K562 (cell line): Measurements from ENCODE around the gene CRADD. TPM values are rescaled to one million over a fixed set of nuclear protein-coding genes. Genes with fewer than 3 reads are reported as not detected.

Experiments used
- ATAC-seq: fragments of 200-7000 bp; cut with Tn5 transposase; 3 replicates; pipeline ENCODE4 v1.9.1; 2020; ENCODE audit warnings: moderate library complexity
- BruUV-seq: library from RNA; stranded (reverse); fragments of 400-500 nt; replicated peaks from 2 replicates; lab custom pipeline; 2021; lab: Mats Ljungman, UMichigan
- CTCF ChIA-PET: fragments of 300-600 bp; formaldehyde crosslinking; extraction: SDS; loops from one replicate; lab custom pipeline; 2021; ENCODE audit warnings: low intra/inter-chr PET ratio; lab: Yijun Ruan, JAX
- POLR2A ChIA-PET: fragments of 300-600, 350-650 bp; sonication (Branson Sonifier 250); formaldehyde crosslinking; extraction: SDS; loops from one replicate; lab custom pipeline; 2021; ENCODE audit warnings: antibody characterized with exemption, inconsistent platforms; lab: Yijun Ruan, JAX
- DNase-seq, 4 experiments: peaks; one replicate each; pipeline versions ENCODE4 v3.0.0 to v3.0.0-alpha.2; 2011 to 2018; ENCODE audit warnings: low spot score in 3 of 4, mixed read lengths in 3 of 4; ENCODE audit errors: extremely low read depth in 1 of 4
- FAIRE-seq: peaks from 2 replicates; lab custom pipeline; 2011; peaks lifted over from hg19 to GRCh38; lab: Jason Lieb, UNC
- H2AFZ ChIP-seq: 2 replicates; pipeline ENCODE4 v1.6.0; 2011; ENCODE audit warnings: low read depth, low read length, control low read depth, inconsistent platforms
- H3K27ac ChIP-seq: fragments of 200-600 bp; 3 replicates; pipeline ENCODE4 v1.8.0; 2011; ENCODE audit warnings: low read depth, mild to moderate bottlenecking, control low read depth, inconsistent platforms, low read length, moderate library complexity, mixed read lengths; ENCODE audit errors: extremely low read depth
- H3K27me3 ChIP-seq, 2 experiments: fragments of 300-600 bp in 1 of 2; 2 replicates in 1 of 2; 3 replicates in 1 of 2; pipeline versions ENCODE4 v1.6.0 to v1.8.0; 2011; ENCODE audit warnings: inconsistent platforms in 2 of 2, low read length in 2 of 2, mild to moderate bottlenecking in 1 of 2, mixed read lengths in 1 of 2, moderate library complexity in 1 of 2; ENCODE audit not compliant: control insufficient read depth in 2 of 2, insufficient read depth in 2 of 2
- H3K36me3 ChIP-seq: fragments of 300-600 bp; 3 replicates; pipeline ENCODE4 v1.8.0; 2011; ENCODE audit warnings: mild to moderate bottlenecking, low read length, inconsistent platforms; ENCODE audit not compliant: control insufficient read depth, insufficient read depth
- H3K4me1 ChIP-seq, 2 experiments: fragments of 200-600 bp in 1 of 2; replicated peaks in 1 of 2; 2 replicates in 1 of 2; 3 replicates in 1 of 2; pipeline versions ENCODE4 v1.5.1 to v1.8.0; 2011; ENCODE audit warnings: inconsistent platforms in 2 of 2, low read length in 2 of 2, mild to moderate bottlenecking in 1 of 2, mixed read lengths in 1 of 2, moderate library complexity in 1 of 2; ENCODE audit not compliant: control insufficient read depth in 2 of 2, insufficient read depth in 2 of 2
- H3K4me2 ChIP-seq: 2 replicates; pipeline ENCODE4 v1.6.1; 2011; ENCODE audit warnings: low read length, control low read depth, inconsistent platforms, mixed read lengths; ENCODE audit not compliant: insufficient read depth
- H3K4me3 ChIP-seq: fragments of 200-600 bp; sonication (generic), shearing (Covaris generic); 2 replicates; pipeline ENCODE4 v1.5.1; 2016; ENCODE audit warnings: control low read depth, inconsistent platforms
- H3K79me2 ChIP-seq: fragments of 200-600 bp; 3 replicates; pipeline ENCODE4 v1.8.0; 2011; ENCODE audit warnings: low read length, inconsistent platforms; ENCODE audit not compliant: control insufficient read depth, insufficient read depth
- H3K9ac ChIP-seq, 2 experiments: 2 replicates each; pipeline versions ENCODE4 v1.6.0 to v1.6.1; 2011; ENCODE audit warnings: low read depth in 2 of 2, low read length in 2 of 2, control low read depth in 1 of 2, inconsistent platforms in 1 of 2, mild to moderate bottlenecking in 1 of 2, mixed read lengths in 1 of 2; ENCODE audit not compliant: insufficient read depth in 1 of 2
- H3K9me1 ChIP-seq: one replicate; pipeline ENCODE4 v1.6.0; 2011; ENCODE audit warnings: inconsistent platforms, mild to moderate bottlenecking, low read length, moderate library complexity; ENCODE audit not compliant: control insufficient read depth, insufficient read depth
- H3K9me3 ChIP-seq: replicated peaks from 2 replicates; pipeline ENCODE4 v1.5.1; 2011; ENCODE audit warnings: low read depth, low read length, inconsistent platforms; ENCODE audit not compliant: control insufficient read depth, insufficient read depth
- H4K20me1 ChIP-seq: replicated peaks from 2 replicates; pipeline ENCODE4 v1.6.1; 2011; ENCODE audit warnings: low read length, inconsistent platforms, mixed read lengths; ENCODE audit not compliant: control insufficient read depth, insufficient read depth
- ELF2 ChIP-seq: fragments of 250-450 bp; sonication (Bioruptor Pico); IDR thresholded peaks from 2 replicates; pipeline ENCODE4 v1.5.0; 2021; ENCODE audit warnings: mild to moderate bottlenecking
- HLTF ChIP-seq: fragments of 450-650 bp; IDR thresholded peaks from 2 replicates; pipeline ENCODE4 v1.6.1; 2016
- MAFK ChIP-seq: IDR thresholded peaks from 2 replicates; pipeline ENCODE4 v1.6.1; 2011; ENCODE audit warnings: low read length, improper control_type of control experiment
- MYNN ChIP-seq, 2 experiments: sonication (generic); formaldehyde crosslinking in 1 of 2; IDR thresholded peaks; 2 replicates each; pipeline versions ENCODE4 v1.5.0 to v1.6.1; 2016 to 2020; ENCODE audit warnings: antibody characterized with exemption in 1 of 2, missing genetic modification reagents in 1 of 2
- NR2C1 ChIP-seq, 2 experiments: fragments of 450-650 bp; IDR thresholded peaks; 2 replicates each; pipeline ENCODE4 v1.6.1; 2017; ENCODE audit warnings: mild to moderate bottlenecking in 2 of 2, antibody characterized with exemption in 1 of 2, inconsistent platforms in 1 of 2, missing compliant biosample characterization in 1 of 2, missing genetic modification characterization in 1 of 2
- PHF21A ChIP-seq: fragments of 450-650 bp; IDR thresholded peaks from 2 replicates; pipeline ENCODE4 v1.6.1; 2017; ENCODE audit warnings: low read depth, borderline replicate concordance
- SMAD1 ChIP-seq: fragments of 150-350 bp; IDR thresholded peaks from 2 replicates; pipeline ENCODE4 v1.6.1; 2014; ENCODE audit warnings: low read length, low read depth; ENCODE audit not compliant: partially characterized antibody
- ZC3H11A ChIP-seq: IDR thresholded peaks from 2 replicates; pipeline ENCODE4 v1.6.1; 2012; ENCODE audit warnings: low read depth, low read length, improper control_type of control experiment
- WGBS: fragments of 100-300 bp; shearing (Covaris generic); methylation state at CpG from one replicate; pipeline ENCODE4 v1.1.6; 2016; ENCODE audit warnings: low coverage, mixed read lengths; ENCODE audit not compliant: insufficient coverage; ENCODE audit errors: missing lambda C conversion rate; 5-methylcytosine and 5-hydroxymethylcytosine counted together
- in situ Hi-C: fragments of 300-500 bp; cut with MboI; formaldehyde crosslinking; loops from 4 replicates; pipeline ENCODE4 v1.15.0; 2018; ENCODE audit warnings: inconsistent platforms, mixed read lengths
- intact Hi-C: fragments of 100-400 bp; cut with micrococcal nuclease; formaldehyde crosslinking; loops from 2 replicates; pipeline ENCODE4 v1.14.2; 2022
- polyA plus RNA-seq, 8 experiments: library from polyadenylated mRNA; depleted of rRNA in 4 of 8; stranded (reverse) in 5 of 8; unstranded in 3 of 8; fragments of >200 nt; fragmentation: Nextera tagmentation in 2 of 8; fragmentation: Illumina TruSeq in 1 of 8; extraction: Ambion mirVana in 2 of 8; extraction: Trizol in 1 of 8; gene quantifications; 2 replicates each; pipeline versions ENCODE4 v1.2.1 to v1.2.3, GENCODE V29; 2011 to 2014; ENCODE audit warnings: inconsistent platforms in 1 of 8, missing spikeins in 1 of 8
- total RNA-seq, 7 experiments: library from RNA; depleted of rRNA in 6 of 7; stranded (reverse); fragments of >200 nt in 6 of 7; fragmentation: Illumina TruSeq in 2 of 7; extraction: Trizol in 2 of 7; gene quantifications; 2 replicates each; pipeline versions ENCODE4 v1.2.1 to v1.2.3, GENCODE V29; 2011 to 2021; ENCODE audit warnings: low replicate concordance in 1 of 7
- TF ChIP-seq, protein P1 (sequence below): fragments of 250-450 bp; sonication (Bioruptor Pico); IDR thresholded peaks from 2 replicates; pipeline ENCODE4 v1.5.1; 2021; ENCODE audit warnings: mild to moderate bottlenecking

The CRADD gene
- total and polyA plus RNA-seq, 9 of the 15 experiments (the other 6 are each of a cell fraction or from before 2014, with no cell fraction given), result 20.5 to 41.1 (median 25.9) TPM

DNA sequence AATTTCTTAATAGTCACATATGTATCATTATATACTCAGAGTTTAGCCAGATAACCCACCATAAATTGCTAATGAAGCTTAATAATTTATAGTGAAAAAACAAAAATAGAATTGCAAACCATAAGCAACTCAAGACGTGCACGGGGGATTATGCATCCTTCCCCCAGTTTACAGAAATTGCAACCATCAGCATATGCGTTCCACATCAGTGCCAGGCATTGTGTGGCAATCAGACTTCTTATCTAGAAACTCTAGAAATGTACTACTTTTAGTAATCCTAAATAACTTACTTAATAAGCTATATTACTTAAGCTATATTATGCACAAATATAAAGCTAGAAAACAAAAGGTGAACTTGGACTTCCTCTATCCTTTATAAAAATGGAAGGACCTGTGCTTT lies 115.8 kb downstream of the CRADD start:
- Histone ChIP-seq H3K4me2 (no peak overlapping the region), H3K9ac (no peak overlapping the region), H3K4me3 (no peak overlapping the region), H2AFZ (no peak overlapping the region)
- no peak for TF ChIP-seq NR2C1 (IDR thresholded peaks at IDR 0.05)
- TF ChIP-seq NR2C1 (tag; IDR thresholded peaks at IDR 0.05), result no peak
- TF ChIP-seq, all 486 proteins: peak for 0
- Histone ChIP-seq H3K27me3 (no peaks in the 10 kb centered on the region), H3K36me3 (peaks cover 6% of the 10 kb centered on the region; the same call in 2 of the 3 replicates), H3K9me1 (no peaks in the 10 kb centered on the region), H3K79me2 (0 out of 3 replicates have a peak, but pooled peaks cover 2% of the 10 kb centered on the region), H3K27ac (no peak overlapping the region), H3K9me3 (no peaks in the 10 kb centered on the region), H4K20me1 (no peaks in the 10 kb centered on the region), H3K4me1 (peaks cover 0 to 17% of the 10 kb centered on the region in 2 experiments; a peak in 3 of 5 replicates)
- DNase-seq (no peak), ATAC-seq (no peak), FAIRE-seq (no peak)
- ChIA-PET CTCF (no interaction called here), POLR2A (interaction anchor here (0.7 kb wide), 1 partner anchor 264 kb away, joined by 3 read pairs; no protein-coding TSS in a partner anchor)
- 96% methylated on average over 3 of the region's 3 CpGs for WGBS
- intact Hi-C loops, result no loop called here
- in situ Hi-C loops, result no loop called here
- BruUV-seq, result no TSS peak

DNA sequence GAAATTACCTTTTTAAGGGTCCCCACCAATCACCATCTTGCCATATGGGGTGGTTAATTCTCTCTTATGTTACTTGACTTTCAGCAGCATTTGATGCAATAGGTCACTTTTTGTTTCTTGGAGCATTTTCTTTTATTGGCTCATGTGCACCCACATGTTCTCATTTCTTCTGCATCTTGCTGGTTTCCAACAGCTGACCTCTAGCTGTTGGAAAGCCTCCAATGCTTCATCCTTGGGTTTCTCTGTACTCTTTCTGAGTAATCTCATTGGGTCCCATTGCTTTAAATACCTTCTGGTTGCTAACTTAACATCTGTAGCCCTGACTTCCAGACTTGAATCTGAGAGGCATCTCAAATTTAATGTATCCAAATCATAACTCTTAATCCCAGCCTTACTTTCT lies 116.8 kb downstream of the CRADD start:
- H3K27me3 ChIP-seq, result no peaks in the 10 kb centered on the region
- H3K9ac ChIP-seq, result no peak overlapping the region
- H3K9me3 ChIP-seq, result no peaks in the 10 kb centered on the region
- H2AFZ ChIP-seq, result no peak overlapping the region
- TF ChIP-seq HLTF (no peak), ELF2 (CRISPR knock-in tag) (no peak), MAFK (no peak), SMAD1 (no peak), PHF21A (no peak), ZC3H11A (no peak), MYNN (IDR thresholded peaks at IDR 0.05) (no peak), MYNN (CRISPR knock-in tag; IDR thresholded peaks at IDR 0.05) (no peak)
- TF ChIP-seq, protein P1, sequence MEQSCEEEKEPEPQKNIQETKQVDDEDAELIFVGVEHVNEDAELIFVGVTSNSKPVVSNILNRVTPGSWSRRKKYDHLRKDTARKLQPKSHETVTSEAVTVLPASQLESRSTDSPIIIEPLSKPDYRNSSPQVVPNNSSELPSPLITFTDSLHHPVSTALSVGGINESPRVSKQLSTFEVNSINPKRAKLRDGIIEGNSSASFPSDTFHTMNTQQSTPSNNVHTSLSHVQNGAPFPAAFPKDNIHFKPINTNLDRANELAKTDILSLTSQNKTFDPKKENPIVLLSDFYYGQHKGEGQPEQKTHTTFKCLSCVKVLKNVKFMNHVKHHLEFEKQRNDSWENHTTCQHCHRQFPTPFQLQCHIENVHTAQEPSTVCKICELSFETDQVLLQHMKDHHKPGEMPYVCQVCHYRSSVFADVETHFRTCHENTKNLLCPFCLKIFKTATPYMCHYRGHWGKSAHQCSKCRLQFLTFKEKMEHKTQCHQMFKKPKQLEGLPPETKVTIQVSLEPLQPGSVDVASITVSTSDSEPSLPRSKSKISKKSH, result no peak
- H3K9me1 ChIP-seq, result peaks cover 3% of the 10 kb centered on the region
- H3K79me2 ChIP-seq, result 0 out of 3 replicates have a peak, but pooled peaks cover 2% of the 10 kb centered on the region
- in situ Hi-C loops (no loop called here), intact Hi-C loops (no loop called here)
- ATAC-seq (no peak), FAIRE-seq (no peak), DNase-seq (no peak)
- peaks cover 4 to 19% of the 10 kb centered on the region in 2 experiments; a peak in 3 of 5 replicates for H3K4me1 ChIP-seq
- no peak overlapping the region for H3K4me3 ChIP-seq
- no peaks in the 10 kb centered on the region for H4K20me1 ChIP-seq
- H3K36me3 ChIP-seq, result peaks cover 9% of the 10 kb centered on the region; the same call in 1 of the 3 replicates
- H3K27ac ChIP-seq, result no peak overlapping the region
- BruUV-seq, result no TSS peak
- ChIA-PET CTCF (no interaction called here), POLR2A (no interaction called here)
- no peak overlapping the region for H3K4me2 ChIP-seq
